Keratinocyte (primary cell): ENCODE measurements around the gene EIF2S3. TPM values are rescaled to one million over a fixed set of nuclear protein-coding genes. Genes with fewer than 3 reads are reported as not detected.

ENCODE experiments used
- DNase-seq: peaks from one replicate; pipeline ENCODE4 v3.0.0-alpha.2; 2011; ENCODE audit warnings: low read depth, missing footprints, low spot score
- FAIRE-seq: peaks from 2 replicates; lab custom pipeline; 2011; peaks lifted over from hg19 to GRCh38; lab: Jason Lieb, UNC
- H2AFZ ChIP-seq: 2 replicates; pipeline ENCODE4 v1.6.0; 2012; ENCODE audit warnings: low read length, control low read depth, inconsistent platforms; ENCODE audit not compliant: control insufficient read depth
- H3K27ac ChIP-seq: 2 replicates; pipeline ENCODE4 v1.5.1; 2011; ENCODE audit warnings: low read length; ENCODE audit not compliant: control insufficient read depth, insufficient read depth
- H3K27me3 ChIP-seq: 3 replicates; pipeline ENCODE4 v1.6.0; 2011; ENCODE audit warnings: low read length; ENCODE audit not compliant: control insufficient read depth, insufficient read depth; ENCODE audit errors: extremely low read depth
- H3K36me3 ChIP-seq, 2 experiments: 2 replicates in 1 of 2; 3 replicates in 1 of 2; pipeline ENCODE4 v1.5.1; 2011; ENCODE audit warnings: low read length in 2 of 2, mild to moderate bottlenecking in 1 of 2; ENCODE audit not compliant: control insufficient read depth in 2 of 2, insufficient read depth in 2 of 2; ENCODE audit errors: extremely low read depth in 1 of 2
- H3K4me1 ChIP-seq: 3 replicates; pipeline ENCODE4 v1.5.1; 2011; ENCODE audit warnings: low read length; ENCODE audit not compliant: control insufficient read depth, insufficient read depth; ENCODE audit errors: extremely low read depth
- H3K4me2 ChIP-seq: 3 replicates; pipeline ENCODE4 v1.6.0; 2011; ENCODE audit warnings: low read depth, low read length; ENCODE audit not compliant: control insufficient read depth, insufficient read depth; ENCODE audit errors: extremely low read depth
- H3K4me3 ChIP-seq, 3 experiments: fragments of 200-600 bp in 1 of 3; sonication (generic) in 1 of 3; 2 replicates in 2 of 3; 3 replicates in 1 of 3; pipeline ENCODE4 v1.5.1; 2011 to 2016; ENCODE audit warnings: low read length in 3 of 3, mild to moderate bottlenecking in 3 of 3, control low read depth in 2 of 3, inconsistent platforms in 1 of 3, low read depth in 1 of 3, mixed read lengths in 1 of 3, mixed run types in 1 of 3, moderate library complexity in 1 of 3; ENCODE audit not compliant: control insufficient read depth in 2 of 3, insufficient read depth in 2 of 3; ENCODE audit errors: extremely low read depth in 1 of 3
- H3K79me2 ChIP-seq: 2 replicates; pipeline ENCODE4 v1.6.0; 2012; ENCODE audit warnings: low read length; ENCODE audit not compliant: control insufficient read depth, insufficient read depth
- H3K9ac ChIP-seq: 3 replicates; pipeline ENCODE4 v1.6.0; 2011; ENCODE audit warnings: low read length; ENCODE audit not compliant: control insufficient read depth, insufficient read depth; ENCODE audit errors: extremely low read depth
- H3K9me1 ChIP-seq: 3 replicates; pipeline ENCODE4 v1.6.0; 2011; ENCODE audit warnings: low read length; ENCODE audit not compliant: control insufficient read depth, insufficient read depth; ENCODE audit errors: extremely low read depth
- H3K9me3 ChIP-seq: 2 replicates; pipeline ENCODE4 v1.5.1; 2012; ENCODE audit warnings: low read depth, low read length; ENCODE audit not compliant: control insufficient read depth
- H4K20me1 ChIP-seq: 3 replicates; pipeline ENCODE4 v1.6.0; 2011; ENCODE audit warnings: low read length; ENCODE audit not compliant: control insufficient read depth, insufficient read depth; ENCODE audit errors: extremely low read depth
- EZH2 ChIP-seq: IDR thresholded peaks from one replicate; pipeline ENCODE4 v1.6.1; 2012; ENCODE audit warnings: inconsistent platforms, mild to moderate bottlenecking, low read length, moderate library complexity
- dilution Hi-C: fragments of 300-500 bp; cut with MboI; formaldehyde crosslinking; loops from one replicate; pipeline ENCODE4 v1.7.0; 2020; ENCODE audit warnings: low sequenced_read_pairs; ENCODE audit not compliant: extremely low pct_ligation_motif_present
- polyA plus RNA-seq, 5 experiments: library from polyadenylated mRNA; depleted of rRNA in 3 of 5; stranded (reverse) in 3 of 5; stranded (forward) in 1 of 5; unstranded in 1 of 5; fragments of >200 nt; gene quantifications; 1 replicate in 1 of 5; 2 replicates in 3 of 5; 3 replicates in 1 of 5; pipeline versions ENCODE4 v1.2.1 to v1.2.3, GENCODE V29; 2011 to 2012; ENCODE audit warnings: missing spikeins in 2 of 5, low read depth in 1 of 5, low replicate concordance in 1 of 5
- TF ChIP-seq, protein P1 (sequence below), 3 experiments: IDR thresholded peaks in 1 of 3; conservative IDR thresholded peaks in 1 of 3; optimal IDR thresholded peaks in 1 of 3; 2 replicates in 2 of 3; 3 replicates in 1 of 3; pipeline versions ENCODE3 to v1.5.1; 2011; ENCODE audit warnings: low read length in 3 of 3, mild to moderate bottlenecking in 3 of 3, moderate library complexity in 2 of 3, control low read depth in 1 of 3, inconsistent platforms in 1 of 3; ENCODE audit not compliant: insufficient read depth in 2 of 3; ENCODE audit errors: extremely low read depth in 1 of 3

EIF2S3 gene
- polyA plus RNA-seq, 1 donor (not counting 4 experiments of a cell fraction or from before 2014, with no cell fraction given): 127 TPM

DNA sequence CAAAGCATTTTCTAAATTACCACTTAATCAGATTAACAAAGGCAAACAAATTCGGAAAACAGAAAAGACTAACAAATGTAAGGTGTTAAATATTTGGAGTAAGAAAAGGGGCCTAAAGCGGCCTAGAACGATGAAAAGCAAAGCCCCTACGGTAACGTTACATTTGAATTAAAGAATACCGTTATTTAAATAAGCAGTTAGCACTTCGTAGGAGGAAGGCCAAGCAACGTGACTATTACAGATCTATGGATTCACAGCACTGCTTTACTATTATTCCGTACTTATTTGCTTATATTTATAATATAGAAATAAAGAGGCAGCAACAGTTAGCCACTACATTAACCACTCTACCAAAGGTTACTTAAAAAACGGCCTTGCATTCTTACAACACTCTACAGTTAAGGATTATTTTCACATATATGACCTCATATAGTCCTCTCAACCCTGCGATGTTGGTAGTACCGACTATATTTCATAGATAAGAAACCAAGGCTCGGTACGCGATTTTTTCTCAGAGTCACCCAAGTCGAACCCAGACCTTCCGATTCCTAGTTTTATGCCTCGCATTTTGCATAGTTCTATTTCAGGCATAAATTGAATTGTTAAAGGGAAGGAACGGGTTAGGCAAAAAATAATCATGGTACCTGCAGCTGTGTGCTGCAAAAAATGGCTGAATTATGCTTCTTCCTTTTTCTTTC lies 30.6 kb upstream of the EIF2S3 start:
- Histone ChIP-seq H3K4me2 (peak overlapping the region; percentile 70), H3K4me3 (peak overlapping the region; percentile 70 to 84 (median 82)), H3K27ac (peak overlapping the region; percentile 66), H3K79me2 (peaks cover 19% of the 10 kb centered on the region), H3K9ac (peak overlapping the region; percentile 79), H3K9me1 (no peaks in the 10 kb centered on the region), H2AFZ (no peak overlapping the region), H3K4me1 (no peaks in the 10 kb centered on the region), H3K9me3 (no peaks in the 10 kb centered on the region), H3K27me3 (no peaks in the 10 kb centered on the region), H3K36me3 (no peaks in the 10 kb centered on the region), H4K20me1 (no peaks in the 10 kb centered on the region)
- DNase-seq (no peak), FAIRE-seq (no peak)
- TF ChIP-seq, protein P1, sequence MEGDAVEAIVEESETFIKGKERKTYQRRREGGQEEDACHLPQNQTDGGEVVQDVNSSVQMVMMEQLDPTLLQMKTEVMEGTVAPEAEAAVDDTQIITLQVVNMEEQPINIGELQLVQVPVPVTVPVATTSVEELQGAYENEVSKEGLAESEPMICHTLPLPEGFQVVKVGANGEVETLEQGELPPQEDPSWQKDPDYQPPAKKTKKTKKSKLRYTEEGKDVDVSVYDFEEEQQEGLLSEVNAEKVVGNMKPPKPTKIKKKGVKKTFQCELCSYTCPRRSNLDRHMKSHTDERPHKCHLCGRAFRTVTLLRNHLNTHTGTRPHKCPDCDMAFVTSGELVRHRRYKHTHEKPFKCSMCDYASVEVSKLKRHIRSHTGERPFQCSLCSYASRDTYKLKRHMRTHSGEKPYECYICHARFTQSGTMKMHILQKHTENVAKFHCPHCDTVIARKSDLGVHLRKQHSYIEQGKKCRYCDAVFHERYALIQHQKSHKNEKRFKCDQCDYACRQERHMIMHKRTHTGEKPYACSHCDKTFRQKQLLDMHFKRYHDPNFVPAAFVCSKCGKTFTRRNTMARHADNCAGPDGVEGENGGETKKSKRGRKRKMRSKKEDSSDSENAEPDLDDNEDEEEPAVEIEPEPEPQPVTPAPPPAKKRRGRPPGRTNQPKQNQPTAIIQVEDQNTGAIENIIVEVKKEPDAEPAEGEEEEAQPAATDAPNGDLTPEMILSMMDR (optimal IDR thresholded peaks at IDR 0.05 in 1 of 3, IDR thresholded peaks at IDR 0.05 in 1 of 3, conservative IDR thresholded peaks at IDR 0.05 in 1 of 3; ENCODE audit: extremely low read depth in 1 of 3, insufficient read depth in 2 of 3, low read length in 3 of 3): no peak
- no peak for TF ChIP-seq EZH2
- dilution Hi-C loops: no loop called here

DNA sequence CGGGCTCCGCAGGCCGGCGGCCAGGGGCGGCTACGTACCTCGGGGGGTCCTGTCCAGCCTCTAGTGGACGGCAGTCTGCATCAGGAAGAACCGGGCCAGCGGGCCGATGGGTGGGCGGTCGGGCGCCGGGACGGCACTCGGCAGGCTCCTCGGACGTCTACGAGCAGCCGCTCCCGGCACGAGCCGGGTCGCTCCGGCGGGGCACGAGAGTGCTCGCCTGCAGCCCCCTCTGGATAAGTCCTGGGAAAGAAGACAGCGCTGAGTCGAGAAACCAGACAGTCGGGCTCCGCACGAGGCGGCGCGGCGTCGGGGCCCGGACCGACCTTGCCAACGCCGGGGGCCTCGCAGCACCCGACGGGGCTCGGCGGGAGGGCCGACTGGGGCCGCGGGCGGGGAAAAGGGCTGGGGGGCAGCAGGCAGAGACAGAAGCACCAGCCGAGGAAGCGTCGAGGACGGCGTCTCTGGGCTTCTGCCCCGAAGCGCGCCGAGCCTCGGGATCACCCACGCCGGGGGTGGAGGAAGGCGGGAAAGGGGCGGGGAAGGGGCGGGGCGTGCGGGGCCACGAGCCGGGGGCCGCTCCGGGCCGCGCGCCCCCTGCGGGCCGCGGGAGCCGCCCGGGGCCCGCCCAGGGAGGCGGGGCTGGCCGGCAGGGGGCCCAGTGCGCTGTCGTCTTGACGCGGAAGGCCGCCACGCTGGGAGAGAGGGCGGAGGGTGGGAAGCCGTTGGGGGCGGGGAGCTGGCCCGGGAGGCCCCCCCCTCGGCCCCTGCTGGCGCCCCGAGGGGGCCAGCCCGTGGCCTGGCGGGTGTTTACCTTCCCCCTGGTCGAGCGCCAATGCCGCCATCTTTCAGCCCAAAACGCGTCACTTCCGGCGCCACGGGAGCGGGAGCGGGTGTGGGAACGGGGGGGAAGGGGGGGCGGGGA lies 29.7 kb upstream of the EIF2S3 start:
- Histone ChIP-seq H3K4me2 (peak overlapping the region; percentile 70), H3K9me1 (no peaks in the 10 kb centered on the region), H3K79me2 (peaks cover 19% of the 10 kb centered on the region), H3K9me3 (no peaks in the 10 kb centered on the region), H3K27ac (peak overlapping the region; percentile 87), H3K4me3 (peak overlapping the region; percentile 70 to 84 (median 82)), H2AFZ (no peak overlapping the region), H4K20me1 (no peaks in the 10 kb centered on the region), H3K4me1 (no peaks in the 10 kb centered on the region), H3K27me3 (no peaks in the 10 kb centered on the region), H3K36me3 (no peaks in the 10 kb centered on the region), H3K9ac (peak overlapping the region; percentile 92)
- TF ChIP-seq, protein P1 (optimal IDR thresholded peaks at IDR 0.05 in 1 of 3, IDR thresholded peaks at IDR 0.05 in 1 of 3, conservative IDR thresholded peaks at IDR 0.05 in 1 of 3; ENCODE audit: extremely low read depth in 1 of 3, insufficient read depth in 2 of 3, low read length in 3 of 3): no peak
- no peak for TF ChIP-seq EZH2
- no peak for DNase-seq
- dilution Hi-C loops: no loop called here
- no peak for FAIRE-seq
